Stimulated activated CD8-positive, alpha-beta memory T cell treated with anti-CD3 and anti-CD28 coated beads, Interleukin-15, amount 100 ng/mL, for 48 hours (primary cell): ENCODE data around the gene VHLL.

Experiments
- DNase-seq, 2 donors: peaks; one replicate each; pipeline ENCODE4 v3.0.0-alpha.2; 2020; ENCODE audit warnings: low read depth in 2 of 2

Gene VHLL

DNA sequence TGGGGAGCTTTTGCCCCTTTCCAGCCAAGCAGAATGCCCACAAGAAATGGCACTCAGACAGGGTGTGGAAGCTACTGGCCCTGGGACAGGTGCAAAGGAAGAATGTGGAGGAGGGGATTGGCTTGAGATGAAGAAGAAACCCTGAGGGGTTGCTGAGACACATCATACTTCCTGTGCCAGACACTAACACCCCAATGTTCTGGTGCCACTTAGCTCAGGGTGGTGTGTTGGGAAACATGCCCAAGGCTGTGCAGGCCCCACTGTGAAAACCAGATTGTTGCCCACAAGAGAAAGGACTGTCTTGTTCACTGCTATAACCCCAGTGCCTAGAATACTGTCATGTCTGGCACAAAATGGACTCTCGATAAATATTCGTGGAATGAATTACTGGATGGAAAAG lies 41.4 kb downstream of the VHLL start:
- DNase-seq, result no peak

DNA sequence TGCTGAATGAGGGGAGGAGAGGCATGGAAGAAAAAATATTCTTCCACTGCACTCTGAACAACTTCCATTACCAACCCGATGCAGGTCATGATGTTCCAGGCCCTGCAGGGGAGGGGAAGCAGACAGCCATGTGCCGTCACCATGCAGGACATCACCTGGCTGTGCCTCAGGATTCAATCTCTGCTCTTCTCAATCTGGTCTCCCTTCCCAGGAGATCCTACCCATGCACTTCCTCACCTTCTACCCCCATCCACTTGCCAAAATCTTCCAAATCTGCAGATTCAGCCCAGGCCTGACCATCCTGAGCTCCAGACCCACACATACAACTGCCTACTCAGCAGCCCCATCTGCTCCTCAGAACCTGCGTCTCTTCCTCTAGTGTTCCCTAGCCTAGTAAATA lies 45.5 kb downstream of the VHLL start:
- DNase-seq, result no peak

DNA sequence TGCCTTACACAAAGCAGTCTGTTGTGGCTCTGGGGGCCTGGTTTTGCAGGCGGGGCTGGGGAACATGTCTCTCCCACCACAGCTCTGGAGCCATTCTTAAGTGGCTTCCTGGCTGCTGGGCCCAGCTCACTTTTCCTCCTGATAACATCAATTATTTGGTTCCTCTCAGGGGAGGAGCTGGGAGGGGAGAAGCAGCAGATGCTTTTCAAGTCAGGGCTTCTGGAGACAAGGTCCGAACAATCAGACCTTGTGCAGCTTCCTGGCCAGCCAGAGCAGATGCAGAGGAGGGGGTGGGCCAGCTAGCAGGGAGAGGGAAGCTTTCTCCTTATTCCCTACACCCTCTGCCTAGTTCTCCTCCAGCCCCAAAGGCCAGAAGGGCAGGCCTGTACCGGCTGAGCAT lies 47.6 kb downstream of the VHLL start:
- no peak for DNase-seq

DNA sequence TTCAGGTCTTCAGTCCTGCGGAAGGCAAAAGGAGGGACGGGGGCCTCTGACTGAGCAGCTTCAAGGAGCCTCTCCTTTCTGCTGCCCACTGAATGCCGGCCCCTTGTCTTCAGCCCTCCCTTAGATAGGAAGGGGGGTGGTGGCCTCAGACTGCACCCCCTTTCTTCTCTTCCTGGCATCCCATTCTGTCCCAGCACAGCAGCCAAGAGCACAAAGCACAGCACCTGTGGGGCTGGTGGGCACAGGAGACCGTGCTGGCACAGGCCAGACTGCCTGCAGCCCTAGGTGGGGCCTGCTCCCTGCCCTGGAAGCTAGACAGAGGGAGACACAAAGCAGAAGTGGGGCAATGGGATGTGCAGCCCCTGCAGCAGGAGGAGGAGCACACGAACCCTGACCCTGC lies 49.5 kb downstream of the VHLL start:
- no peak for DNase-seq
